K562 treated with DMSO at 1 percent for 4 hours (cell line): ENCODE measurements around the gene TMEM41A. TPM values are rescaled to one million over a fixed set of nuclear protein-coding genes. Genes with fewer than 3 reads are reported as not detected.

Experiments
- total RNA-seq: library from RNA; unstranded; fragments of 300-600 nt; gene quantifications from 2 replicates; pipeline ENCODE4 v1.2.3, GENCODE V29; 2022; ENCODE audit not compliant: insufficient read depth

TMEM41A gene
- 12.7 and 13.1 TPM in 2 replicates for total RNA-seq

DNA sequence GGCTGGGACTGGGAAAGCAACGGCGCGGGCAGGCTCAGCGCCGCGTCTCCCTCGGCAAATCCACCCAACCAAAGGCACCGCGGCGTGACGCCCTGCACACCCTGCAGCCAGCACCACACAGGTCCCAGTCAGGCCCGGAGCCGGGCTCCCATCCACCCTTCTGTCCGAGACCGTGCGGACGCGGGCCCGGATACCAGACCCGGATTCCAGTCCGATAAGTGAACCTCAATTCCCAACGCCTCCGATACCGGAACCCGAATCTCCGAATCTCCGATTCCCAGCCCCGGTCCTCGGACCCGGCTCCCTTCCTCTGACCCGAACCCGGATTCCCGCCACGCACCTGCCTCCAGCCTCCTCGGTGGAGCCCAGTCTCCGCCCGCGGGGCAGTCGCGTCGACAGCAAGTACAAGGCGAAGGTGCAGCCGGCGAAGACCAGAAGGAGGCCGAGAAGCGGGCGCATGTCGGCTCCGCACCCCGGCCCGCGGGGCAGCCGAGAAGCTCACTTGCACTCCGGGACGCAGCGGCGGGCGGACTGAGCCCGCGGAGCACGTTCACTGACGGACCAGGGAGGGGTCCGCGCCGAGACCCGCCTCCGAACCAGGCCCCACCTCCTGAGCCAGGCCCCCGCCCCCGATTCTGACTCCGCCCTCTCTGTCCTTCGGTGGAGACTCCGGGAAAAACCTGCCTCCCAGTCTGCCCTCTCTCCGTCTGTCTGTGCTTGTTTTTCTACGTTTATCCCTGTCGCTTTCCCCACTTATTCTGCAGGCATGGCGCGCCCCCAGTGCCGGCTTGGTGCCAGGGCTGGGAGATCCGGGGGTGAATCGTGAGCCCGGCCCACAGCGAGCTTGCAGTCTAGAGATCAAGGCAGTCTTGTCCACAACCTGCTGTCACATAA lies at the start of gene TMEM41A:
Gene TMEM41A, minus strand, starts transcription at position 533 of the 894 bp plus-strand sequence. Its CDS starts 74 bp downstream, at position 459.

Other genes with a start within 250 kb of the TMEM41A start
- 1.6 and 3.8 TPM in 2 replicates for gene EHHADH, start 245.0 kb downstream of the TMEM41A start, total RNA-seq
- gene MAP3K13, start 135.9 kb downstream of the TMEM41A start, total RNA-seq, result 0.19 and 0.27 TPM in 2 replicates
- 0.96 and 2.5 TPM in 2 replicates for gene LIPH, start 53.6 kb upstream of the TMEM41A start, total RNA-seq
- gene SENP2, start 87.3 kb upstream of the TMEM41A start, total RNA-seq, result 21.5 and 33.3 TPM in 2 replicates